GM12891 (cell line): Measurements from ENCODE around the gene LRRC8B.
"Not testable (repeated sequence)": the region's sequence is repeated elsewhere in the genome, so short reads cannot be mapped to it uniquely, and the experiment has no call there.

ENCODE experiments used
- POLR2A ChIP-seq: IDR thresholded peaks from 2 replicates; pipeline ENCODE4 v1.6.1; 2011; ENCODE audit warnings: low read depth, low read length, control low read depth
- POLR2AphosphoS5 ChIP-seq: IDR thresholded peaks from 2 replicates; pipeline ENCODE4 v1.6.1; 2011; ENCODE audit warnings: low read depth, low read length, control low read depth
- TAF1 ChIP-seq: IDR thresholded peaks from 2 replicates; pipeline ENCODE4 v1.6.1; 2011; ENCODE audit warnings: low read depth, low read length, control low read depth

DNA sequence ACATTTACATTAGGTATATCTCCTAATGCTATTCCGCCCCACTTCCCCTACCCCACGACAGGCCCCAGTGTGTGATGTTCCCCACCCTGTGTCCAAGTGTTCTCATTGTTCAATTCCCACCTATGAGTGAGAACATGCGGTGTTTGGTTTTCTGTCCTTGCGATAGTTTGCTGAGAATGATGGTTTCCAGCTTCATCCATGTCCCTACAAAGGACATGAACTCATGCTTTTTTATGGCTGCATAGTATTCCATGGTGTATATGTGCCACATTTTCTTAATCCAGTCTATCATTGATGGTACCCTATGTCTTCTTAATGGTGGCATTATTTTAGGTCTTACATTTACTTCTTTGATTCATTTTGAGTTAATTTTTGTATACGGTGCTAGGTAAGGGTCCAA, 14.6 kb upstream of the LRRC8B start:
- not testable (repeated sequence) for TF ChIP-seq POLR2AphosphoS5, TAF1, POLR2A
